OCI-LY3 (cell line): Measurements from ENCODE around the gene OR2AT4.

Source experiments
- EZH2phosphoT487 ChIP-seq: fragments of 200-600 bp; shearing (Covaris generic); IDR thresholded peaks from 2 replicates; pipeline ENCODE4 v1.6.1; 2018; ENCODE audit warnings: antibody characterized with exemption, mixed run types, low read depth
- TF ChIP-seq, protein P1 (sequence below): fragments of 200-600, 300-600 bp; sonication (generic); IDR thresholded peaks from 2 replicates; pipeline ENCODE4 v1.5.1; 2014; ENCODE audit warnings: antibody characterized with exemption, low read length, low read depth

DNA sequence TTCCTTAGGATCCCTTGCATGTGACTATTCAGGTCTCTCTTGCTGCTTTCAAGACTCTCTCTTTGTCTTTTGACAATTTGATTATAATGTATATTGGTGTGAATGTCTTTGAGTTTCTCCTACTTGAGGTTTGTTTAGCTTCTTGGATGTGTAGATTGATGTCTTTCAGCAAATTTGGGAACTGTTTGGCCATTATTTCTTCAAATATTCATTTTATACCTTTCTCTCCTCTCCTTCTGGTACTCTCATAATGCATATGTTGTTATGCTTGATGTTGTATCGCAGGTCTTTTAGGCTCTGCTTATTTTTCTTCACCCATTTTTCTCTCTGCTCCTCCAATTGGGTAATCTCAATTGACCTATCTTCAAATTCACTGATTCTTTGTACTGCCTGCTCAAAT, 44.2 kb downstream of the OR2AT4 start:
- TF ChIP-seq EZH2phosphoT487 = no peak
- TF ChIP-seq, protein P1, sequence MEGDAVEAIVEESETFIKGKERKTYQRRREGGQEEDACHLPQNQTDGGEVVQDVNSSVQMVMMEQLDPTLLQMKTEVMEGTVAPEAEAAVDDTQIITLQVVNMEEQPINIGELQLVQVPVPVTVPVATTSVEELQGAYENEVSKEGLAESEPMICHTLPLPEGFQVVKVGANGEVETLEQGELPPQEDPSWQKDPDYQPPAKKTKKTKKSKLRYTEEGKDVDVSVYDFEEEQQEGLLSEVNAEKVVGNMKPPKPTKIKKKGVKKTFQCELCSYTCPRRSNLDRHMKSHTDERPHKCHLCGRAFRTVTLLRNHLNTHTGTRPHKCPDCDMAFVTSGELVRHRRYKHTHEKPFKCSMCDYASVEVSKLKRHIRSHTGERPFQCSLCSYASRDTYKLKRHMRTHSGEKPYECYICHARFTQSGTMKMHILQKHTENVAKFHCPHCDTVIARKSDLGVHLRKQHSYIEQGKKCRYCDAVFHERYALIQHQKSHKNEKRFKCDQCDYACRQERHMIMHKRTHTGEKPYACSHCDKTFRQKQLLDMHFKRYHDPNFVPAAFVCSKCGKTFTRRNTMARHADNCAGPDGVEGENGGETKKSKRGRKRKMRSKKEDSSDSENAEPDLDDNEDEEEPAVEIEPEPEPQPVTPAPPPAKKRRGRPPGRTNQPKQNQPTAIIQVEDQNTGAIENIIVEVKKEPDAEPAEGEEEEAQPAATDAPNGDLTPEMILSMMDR = no peak
